Islet of Langerhans (tissue), 1 donor: Measurements from ENCODE around the gene DNAJC4.
"Not testable (repeated sequence)": the region's sequence is repeated elsewhere in the genome, so short reads cannot be mapped to it uniquely, and the experiment has no call there.

Experiments
- FAIRE-seq: peaks from one replicate; lab custom pipeline; 2011; peaks lifted over from hg19 to GRCh38; lab: Jason Lieb, UNC

Gene DNAJC4

GRCh38 chr11:64245797-64246620, 15.7 kb downstream of the DNAJC4 start:
- FAIRE-seq = no peak

GRCh38 chr11:64246621-64246870, 16.2 kb downstream of the DNAJC4 start:
- not testable (repeated sequence) for FAIRE-seq

GRCh38 chr11:64246871-64247728, 16.8 kb downstream of the DNAJC4 start, which contains the start of gene PPP1R14B:
PPP1R14B (minus strand) TSS chr11:64246943; CDS start chr11:64246673, 270 bp downstream.
- no peak for FAIRE-seq

DNA sequence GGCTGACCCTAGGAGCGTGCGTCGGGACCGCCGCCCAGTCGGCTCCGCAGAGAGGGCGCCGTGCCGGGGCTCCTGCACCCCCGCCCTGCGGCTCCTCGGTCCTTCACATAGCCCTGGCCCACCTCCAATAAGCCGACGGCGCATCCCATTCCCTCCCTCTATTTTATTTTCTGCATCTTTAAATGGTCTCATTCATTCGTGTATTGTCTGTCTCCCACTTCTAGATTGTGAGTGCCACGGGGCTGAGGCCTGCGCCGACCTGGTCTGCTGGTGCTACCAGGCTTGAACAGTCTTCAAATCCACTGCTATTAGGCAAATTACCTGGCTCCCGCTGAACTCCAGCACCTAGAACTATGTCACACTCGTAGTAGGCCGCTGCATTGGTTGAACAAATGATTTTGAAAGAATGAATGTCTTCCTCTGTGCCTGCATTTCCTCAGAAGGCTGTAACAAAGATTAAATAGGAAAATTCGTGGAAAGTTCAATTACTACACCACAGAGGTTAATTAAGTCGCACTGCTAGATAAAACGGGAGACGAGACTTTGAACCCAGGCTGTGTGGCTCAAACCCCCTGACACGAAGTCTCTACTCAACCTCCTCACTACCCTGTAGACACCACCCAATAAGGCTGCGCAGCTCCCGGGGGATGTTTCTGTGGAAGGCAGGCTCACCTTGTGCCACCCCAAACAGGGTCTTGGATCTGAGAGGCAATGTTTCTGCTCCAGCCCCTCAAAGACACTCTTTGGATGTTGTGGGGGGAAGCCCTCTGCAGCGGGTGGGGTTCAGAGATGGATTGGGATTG, 17.6 kb downstream of the DNAJC4 start:
- no peak for FAIRE-seq

DNA sequence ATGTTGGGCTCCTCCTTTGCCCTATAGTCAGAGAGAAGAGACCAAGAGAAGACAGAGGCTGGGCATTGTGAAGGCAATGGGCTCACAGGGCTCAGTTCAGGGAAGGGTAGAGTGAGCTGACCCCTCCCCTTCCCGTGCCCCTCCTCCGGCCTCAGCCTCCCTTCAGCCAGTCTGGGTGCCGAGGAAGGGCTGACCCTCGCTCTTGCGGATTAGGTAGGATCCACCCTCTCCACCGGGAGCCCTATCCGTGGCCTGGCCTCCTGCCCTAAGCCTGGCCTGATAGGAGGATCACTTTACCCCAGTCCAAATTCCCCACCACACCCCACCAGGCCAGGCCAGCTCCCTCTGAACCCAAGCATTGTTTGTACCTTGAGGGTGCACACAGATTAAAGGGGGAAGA, 18.2 kb downstream of the DNAJC4 start:
- FAIRE-seq = no peak

DNA sequence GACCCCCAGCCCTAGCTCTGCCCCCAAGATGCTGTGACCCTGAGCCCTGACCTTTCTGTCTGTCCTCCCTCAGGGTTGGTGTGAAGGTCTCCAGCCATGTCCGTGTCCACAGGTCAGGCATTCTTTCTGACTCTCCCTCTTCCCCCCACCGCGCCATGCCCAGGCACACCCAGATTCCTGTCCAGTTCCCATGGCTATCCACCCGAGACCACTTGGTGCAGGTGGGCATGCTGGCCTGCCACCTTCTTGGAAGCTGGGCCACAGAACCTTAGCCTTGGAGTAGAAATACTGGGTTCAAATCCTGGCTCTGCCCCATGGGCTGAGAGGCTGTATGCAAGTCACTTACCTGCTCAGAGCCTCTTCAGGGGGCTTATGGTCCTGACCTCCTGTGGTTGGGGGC, 18.7 kb downstream of the DNAJC4 start:
- FAIRE-seq = no peak

GRCh38 chr11:64249563-64250414, 19.4 kb downstream of the DNAJC4 start:
- FAIRE-seq = no peak

DNA sequence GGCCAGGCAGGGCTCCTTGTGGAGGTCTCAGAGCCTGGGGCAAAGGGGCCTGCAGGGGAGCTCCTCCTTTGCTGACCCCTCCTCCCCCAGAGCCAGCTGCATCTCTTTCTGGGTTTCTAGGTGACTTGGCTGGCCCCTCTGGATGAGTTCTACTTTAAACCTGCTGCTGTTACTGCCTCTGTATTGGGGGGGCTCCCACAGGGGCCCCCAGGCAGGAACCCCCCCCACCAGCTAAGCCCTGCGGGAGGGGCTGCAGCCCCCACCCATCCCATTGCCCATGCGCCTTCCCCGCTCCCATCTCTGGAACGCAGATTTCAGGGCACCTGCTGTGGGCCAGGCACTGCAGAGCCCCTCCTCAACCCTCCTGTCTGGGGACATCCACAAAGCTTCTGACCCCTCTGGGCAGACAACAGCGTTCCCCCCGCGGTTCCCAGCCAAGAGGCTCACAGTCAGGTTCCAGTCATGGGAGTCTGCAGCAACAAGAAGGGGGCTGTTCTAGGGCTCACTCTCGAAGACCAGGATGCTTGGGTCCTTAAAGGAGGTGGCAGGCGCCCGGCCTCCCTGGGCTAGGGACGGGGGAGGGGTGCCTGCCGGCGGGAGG, 20.2 kb downstream of the DNAJC4 start:
- FAIRE-seq = no peak

DNA sequence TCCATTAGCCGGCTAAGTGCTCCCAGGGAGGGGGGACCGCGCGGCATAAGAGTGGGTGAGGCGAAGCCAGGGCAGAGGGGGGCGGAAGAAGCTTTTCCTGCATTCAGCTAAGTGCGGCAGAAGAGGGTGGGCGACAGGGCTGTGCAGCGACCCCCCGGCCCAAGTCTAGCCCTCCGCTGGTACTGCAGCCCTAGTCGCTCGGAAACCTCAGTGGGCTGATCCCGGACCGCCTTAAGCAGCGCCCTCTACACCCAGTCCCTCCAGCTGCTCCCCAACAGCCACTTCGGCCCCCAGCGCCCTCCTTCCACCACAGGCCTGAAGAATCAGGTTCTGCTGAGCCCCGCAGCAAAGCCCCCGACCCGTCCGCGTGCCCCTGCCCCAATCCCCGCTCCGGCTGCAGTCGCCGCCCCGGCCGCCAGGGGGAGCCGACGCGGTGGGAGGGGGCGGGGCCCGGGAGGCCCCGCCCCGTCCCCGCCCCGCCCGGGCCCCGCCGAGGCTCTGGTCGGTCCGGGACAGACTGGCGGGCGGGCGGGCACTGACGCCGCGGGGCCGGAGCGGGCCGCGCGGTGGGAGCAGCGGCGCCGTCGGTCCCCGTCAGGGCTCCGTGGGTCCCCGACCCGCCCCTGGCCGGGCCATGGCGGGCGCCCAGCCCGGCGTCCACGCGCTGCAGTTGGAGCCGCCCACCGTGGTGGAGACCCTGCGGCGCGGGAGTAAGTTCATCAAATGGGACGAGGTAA, 20.8 kb downstream of the DNAJC4 start, which contains the start of gene PLCB3:
PLCB3 (plus strand) TSS at position 515 of the 737 bp plus-strand sequence; CDS start at position 635, 120 bp downstream.
- FAIRE-seq = no peak

- no peak for FAIRE-seq
Observed at GRCh38 chr11:64251753-64252002, 21.3 kb downstream of the DNAJC4 start.

DNA sequence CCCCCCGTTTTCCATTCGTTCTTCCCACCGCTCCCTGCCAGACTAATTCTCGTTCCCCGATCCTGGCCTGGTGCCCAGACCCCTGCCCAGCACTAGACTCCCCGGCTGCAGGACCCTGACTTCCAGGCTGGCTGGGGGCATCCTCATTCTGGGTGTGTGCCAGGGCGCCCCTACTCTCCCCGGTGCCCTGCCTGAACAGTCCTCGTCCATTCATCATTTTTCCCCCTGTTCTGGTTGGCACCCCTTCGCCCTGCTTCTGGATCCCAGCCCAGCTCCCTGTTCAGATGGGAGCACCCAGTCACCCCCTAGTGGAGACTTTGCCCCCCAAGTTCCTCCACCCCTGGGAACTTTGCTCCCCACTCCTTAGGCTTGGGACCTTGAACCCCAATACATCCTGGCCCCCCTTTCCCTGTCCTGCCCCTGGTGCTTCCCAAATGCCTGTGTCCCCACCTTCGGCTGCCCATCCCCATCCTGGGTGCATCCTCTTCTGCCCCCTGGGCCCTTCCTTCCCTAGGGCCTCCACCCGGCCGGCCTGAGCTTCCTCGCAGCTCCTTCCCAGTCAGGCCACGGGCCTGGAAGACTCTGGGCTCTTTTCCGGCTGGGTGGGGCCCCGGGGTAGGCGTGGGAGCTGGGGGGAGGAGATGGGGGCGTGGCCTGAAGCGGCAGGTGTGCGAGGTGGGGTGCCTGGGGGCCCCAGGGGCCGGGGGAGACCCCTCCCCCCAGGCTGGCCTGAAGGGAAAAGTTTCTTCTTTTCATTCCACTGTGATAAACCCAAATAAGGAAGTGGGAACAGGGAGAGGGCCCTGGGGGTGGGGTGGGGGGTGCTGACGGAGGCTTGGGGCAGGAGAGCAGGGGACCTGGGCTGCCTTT, 21.9 kb downstream of the DNAJC4 start:
- no peak for FAIRE-seq

DNA sequence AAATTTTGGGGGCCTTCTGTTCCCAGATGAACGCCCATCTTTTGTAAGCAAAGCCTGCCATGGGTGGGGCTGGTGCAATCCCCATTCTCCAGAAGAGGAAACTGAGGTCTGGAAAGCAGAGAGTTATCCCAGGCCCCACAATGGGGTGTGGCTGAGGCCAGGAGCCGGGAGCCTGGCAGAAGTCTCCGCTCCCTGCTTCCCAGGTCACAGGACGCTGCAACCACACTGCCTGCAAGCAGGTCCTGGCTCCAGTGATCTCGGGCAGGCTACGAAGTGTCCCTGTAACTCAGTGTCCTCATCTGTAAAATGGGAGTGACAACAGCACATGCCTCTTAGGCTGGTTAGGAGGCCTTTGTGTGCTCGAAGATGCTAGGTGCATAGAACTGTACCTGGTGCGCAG, 22.7 kb downstream of the DNAJC4 start:
- no peak for FAIRE-seq

GRCh38 chr11:64253481-64253880, 23.1 kb downstream of the DNAJC4 start:
- no peak for FAIRE-seq

GRCh38 chr11:64254326-64254725, 24.0 kb downstream of the DNAJC4 start:
- no peak for FAIRE-seq

GRCh38 chr11:64255135-64256128, 25.1 kb downstream of the DNAJC4 start:
- FAIRE-seq = no peak

DNA sequence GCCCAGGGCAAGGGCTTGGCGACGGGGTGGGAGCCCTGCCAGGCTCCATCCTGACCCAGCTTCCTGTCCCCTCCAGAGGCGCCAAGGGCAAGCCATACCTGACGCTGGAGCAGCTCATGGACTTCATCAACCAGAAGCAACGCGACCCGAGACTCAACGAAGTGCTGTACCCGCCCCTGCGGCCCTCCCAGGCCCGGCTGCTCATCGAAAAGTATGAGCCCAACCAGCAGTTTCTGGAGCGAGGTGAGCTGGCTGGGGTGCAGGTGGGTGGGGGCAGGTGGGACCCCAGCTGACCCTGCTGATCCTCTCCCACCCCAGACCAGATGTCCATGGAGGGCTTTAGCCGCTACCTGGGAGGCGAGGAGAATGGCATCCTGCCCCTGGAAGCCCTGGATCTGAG, 26.0 kb downstream of the DNAJC4 start:
- FAIRE-seq = no peak

DNA sequence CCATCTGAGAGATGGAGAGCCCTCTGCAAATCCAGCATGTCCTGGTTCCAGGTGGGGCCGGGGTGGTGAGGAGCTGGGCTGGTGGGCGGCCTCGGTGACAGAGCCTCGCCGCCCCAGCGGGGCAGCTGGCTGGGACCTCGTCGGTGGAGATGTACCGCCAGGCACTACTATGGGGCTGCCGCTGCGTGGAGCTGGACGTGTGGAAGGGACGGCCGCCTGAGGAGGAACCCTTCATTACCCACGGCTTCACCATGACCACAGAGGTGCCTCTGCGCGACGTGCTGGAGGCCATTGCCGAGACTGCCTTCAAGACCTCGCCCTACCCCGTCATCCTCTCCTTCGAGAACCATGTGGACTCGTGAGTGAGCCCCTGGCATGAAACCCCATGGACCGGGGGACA, 28.0 kb downstream of the DNAJC4 start:
- FAIRE-seq = no peak

GRCh38 chr11:64258946-64259532, 28.7 kb downstream of the DNAJC4 start:
- no peak for FAIRE-seq
